Measurements from ENCODE around the gene MYO1E. TPM values are rescaled to one million over a fixed set of nuclear protein-coding genes. Genes with fewer than 3 reads are reported as not detected.
A peak's percentile ranks its signal among the peaks of the same experiment; 100 is the strongest.

The MYO1E gene
- total RNA-seq, 1 experiment from 2014 or later: 83.6 TPM

DNA sequence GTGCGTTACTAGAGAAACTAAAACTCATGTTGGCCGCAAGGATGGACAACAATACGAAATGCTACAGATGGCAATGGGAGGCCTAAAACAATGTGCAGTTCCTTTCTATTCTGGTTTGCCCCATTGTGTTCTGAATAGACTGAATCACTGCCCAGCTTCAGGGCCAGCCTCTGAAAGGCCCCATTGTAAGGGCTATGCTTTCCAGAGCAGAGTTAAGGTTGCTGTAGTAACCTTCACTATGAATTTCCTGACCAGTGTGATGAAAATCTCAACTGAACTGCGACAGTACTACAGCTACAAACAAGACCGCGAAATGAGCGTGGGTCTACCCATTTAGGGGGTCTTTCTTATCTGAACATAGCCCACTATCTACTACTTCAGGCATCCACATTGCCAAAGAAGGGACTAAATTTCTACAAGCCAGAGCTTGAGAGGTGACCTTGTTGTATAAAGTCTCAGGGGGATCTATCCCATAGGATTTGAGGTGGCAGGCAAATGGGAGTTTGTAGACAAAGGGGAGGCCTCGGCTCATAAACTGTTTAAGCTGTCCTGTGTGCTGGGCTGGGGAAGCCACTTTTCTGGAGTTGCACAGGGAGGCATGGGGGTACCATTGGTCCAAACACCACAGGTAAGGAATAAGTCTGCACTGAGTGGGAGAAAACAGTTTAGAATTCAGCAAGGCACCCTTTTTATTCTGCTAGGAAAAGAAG, 80.1 kb downstream of the MYO1E start (continued):
- no peak for TF ChIP-seq IRF2 (CRISPR knock-in tag; IDR thresholded peaks at IDR 0.05; ENCODE audit: borderline replicate concordance, low read depth)

DNA sequence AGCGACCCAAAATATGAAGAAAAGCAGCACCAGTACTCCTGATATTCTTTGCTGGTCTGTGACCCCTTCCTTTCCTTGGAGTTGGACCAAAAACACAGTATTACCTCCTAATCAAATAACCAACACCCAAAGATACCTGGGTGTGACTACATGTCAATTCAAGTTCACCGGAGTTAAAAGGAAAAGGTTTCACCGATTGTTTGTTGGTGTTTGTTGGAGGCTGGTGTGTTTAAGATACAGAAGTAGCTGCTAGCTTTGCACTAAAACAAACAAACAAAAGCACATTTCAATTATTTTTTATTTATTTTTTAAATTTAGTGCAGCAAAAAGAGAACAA, 81.5 kb downstream of the MYO1E start:
- ATAC-seq (no peak), DNase-seq (ENCODE audit: low spot score) (no peak)
- Mint-ChIP-seq H3K4me3 (no peak overlapping the region), H3K27me3 (ENCODE audit: low read depth) (no peaks in the 10 kb centered on the region), H3K27ac (peak overlapping the region; percentile 58; the same call in 1 of the 2 replicates), H3K9me3 (no peaks in the 10 kb centered on the region), H3K36me3 (no peaks in the 10 kb centered on the region), H3K4me1 (peaks cover 49% of the 10 kb centered on the region)
- TF ChIP-seq, protein P1, sequence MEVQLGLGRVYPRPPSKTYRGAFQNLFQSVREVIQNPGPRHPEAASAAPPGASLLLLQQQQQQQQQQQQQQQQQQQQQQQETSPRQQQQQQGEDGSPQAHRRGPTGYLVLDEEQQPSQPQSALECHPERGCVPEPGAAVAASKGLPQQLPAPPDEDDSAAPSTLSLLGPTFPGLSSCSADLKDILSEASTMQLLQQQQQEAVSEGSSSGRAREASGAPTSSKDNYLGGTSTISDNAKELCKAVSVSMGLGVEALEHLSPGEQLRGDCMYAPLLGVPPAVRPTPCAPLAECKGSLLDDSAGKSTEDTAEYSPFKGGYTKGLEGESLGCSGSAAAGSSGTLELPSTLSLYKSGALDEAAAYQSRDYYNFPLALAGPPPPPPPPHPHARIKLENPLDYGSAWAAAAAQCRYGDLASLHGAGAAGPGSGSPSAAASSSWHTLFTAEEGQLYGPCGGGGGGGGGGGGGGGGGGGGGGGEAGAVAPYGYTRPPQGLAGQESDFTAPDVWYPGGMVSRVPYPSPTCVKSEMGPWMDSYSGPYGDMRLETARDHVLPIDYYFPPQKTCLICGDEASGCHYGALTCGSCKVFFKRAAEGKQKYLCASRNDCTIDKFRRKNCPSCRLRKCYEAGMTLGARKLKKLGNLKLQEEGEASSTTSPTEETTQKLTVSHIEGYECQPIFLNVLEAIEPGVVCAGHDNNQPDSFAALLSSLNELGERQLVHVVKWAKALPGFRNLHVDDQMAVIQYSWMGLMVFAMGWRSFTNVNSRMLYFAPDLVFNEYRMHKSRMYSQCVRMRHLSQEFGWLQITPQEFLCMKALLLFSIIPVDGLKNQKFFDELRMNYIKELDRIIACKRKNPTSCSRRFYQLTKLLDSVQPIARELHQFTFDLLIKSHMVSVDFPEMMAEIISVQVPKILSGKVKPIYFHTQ (CRISPR knock-in tag; IDR thresholded peaks at IDR 0.05): no peak
- TF ChIP-seq ZNF121 (CRISPR knock-in tag; IDR thresholded peaks at IDR 0.05) (no peak), PRRX2 (CRISPR knock-in tag; IDR thresholded peaks at IDR 0.05) (no peak), NFATC4 (CRISPR knock-in tag; IDR thresholded peaks at IDR 0.05) (no peak), ZNF232 (CRISPR knock-in tag; IDR thresholded peaks at IDR 0.05) (no peak)
- TF ChIP-seq, protein P2, sequence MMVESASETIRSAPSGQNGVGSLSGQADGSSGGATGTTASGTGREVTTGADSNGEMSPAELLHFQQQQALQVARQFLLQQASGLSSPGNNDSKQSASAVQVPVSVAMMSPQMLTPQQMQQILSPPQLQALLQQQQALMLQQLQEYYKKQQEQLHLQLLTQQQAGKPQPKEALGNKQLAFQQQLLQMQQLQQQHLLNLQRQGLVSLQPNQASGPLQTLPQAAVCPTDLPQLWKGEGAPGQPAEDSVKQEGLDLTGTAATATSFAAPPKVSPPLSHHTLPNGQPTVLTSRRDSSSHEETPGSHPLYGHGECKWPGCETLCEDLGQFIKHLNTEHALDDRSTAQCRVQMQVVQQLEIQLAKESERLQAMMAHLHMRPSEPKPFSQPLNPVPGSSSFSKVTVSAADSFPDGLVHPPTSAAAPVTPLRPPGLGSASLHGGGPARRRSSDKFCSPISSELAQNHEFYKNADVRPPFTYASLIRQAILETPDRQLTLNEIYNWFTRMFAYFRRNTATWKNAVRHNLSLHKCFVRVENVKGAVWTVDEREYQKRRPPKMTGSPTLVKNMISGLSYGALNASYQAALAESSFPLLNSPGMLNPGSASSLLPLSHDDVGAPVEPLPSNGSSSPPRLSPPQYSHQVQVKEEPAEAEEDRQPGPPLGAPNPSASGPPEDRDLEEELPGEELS (CRISPR knock-in tag; IDR thresholded peaks at IDR 0.05): no peak
- TF ChIP-seq, protein P3, sequence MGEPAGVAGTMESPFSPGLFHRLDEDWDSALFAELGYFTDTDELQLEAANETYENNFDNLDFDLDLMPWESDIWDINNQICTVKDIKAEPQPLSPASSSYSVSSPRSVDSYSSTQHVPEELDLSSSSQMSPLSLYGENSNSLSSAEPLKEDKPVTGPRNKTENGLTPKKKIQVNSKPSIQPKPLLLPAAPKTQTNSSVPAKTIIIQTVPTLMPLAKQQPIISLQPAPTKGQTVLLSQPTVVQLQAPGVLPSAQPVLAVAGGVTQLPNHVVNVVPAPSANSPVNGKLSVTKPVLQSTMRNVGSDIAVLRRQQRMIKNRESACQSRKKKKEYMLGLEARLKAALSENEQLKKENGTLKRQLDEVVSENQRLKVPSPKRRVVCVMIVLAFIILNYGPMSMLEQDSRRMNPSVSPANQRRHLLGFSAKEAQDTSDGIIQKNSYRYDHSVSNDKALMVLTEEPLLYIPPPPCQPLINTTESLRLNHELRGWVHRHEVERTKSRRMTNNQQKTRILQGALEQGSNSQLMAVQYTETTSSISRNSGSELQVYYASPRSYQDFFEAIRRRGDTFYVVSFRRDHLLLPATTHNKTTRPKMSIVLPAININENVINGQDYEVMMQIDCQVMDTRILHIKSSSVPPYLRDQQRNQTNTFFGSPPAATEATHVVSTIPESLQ (CRISPR knock-in tag; IDR thresholded peaks at IDR 0.05): no peak
- TF ChIP-seq, protein P4, sequence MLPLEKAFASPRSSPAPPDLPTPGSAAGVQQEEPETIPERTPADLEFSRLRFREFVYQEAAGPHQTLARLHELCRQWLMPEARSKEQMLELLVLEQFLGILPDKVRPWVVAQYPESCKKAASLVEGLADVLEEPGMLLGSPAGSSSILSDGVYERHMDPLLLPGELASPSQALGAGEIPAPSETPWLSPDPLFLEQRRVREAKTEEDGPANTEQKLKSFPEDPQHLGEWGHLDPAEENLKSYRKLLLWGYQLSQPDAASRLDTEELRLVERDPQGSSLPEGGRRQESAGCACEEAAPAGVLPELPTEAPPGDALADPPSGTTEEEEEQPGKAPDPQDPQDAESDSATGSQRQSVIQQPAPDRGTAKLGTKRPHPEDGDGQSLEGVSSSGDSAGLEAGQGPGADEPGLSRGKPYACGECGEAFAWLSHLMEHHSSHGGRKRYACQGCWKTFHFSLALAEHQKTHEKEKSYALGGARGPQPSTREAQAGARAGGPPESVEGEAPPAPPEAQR (CRISPR knock-in tag; IDR thresholded peaks at IDR 0.05): no peak
- TF ChIP-seq, protein P5, sequence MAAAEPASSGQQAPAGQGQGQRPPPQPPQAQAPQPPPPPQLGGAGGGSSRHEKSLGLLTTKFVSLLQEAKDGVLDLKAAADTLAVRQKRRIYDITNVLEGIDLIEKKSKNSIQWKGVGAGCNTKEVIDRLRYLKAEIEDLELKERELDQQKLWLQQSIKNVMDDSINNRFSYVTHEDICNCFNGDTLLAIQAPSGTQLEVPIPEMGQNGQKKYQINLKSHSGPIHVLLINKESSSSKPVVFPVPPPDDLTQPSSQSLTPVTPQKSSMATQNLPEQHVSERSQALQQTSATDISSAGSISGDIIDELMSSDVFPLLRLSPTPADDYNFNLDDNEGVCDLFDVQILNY (CRISPR knock-in tag; IDR thresholded peaks at IDR 0.05): no peak
- CTCF ChIA-PET: interaction anchor here (0.5 kb wide), 1 partner anchor 43 kb away, joined by 3 read pairs; no protein-coding TSS in a partner anchor
- POLR2A ChIA-PET: no interaction called here

DNA sequence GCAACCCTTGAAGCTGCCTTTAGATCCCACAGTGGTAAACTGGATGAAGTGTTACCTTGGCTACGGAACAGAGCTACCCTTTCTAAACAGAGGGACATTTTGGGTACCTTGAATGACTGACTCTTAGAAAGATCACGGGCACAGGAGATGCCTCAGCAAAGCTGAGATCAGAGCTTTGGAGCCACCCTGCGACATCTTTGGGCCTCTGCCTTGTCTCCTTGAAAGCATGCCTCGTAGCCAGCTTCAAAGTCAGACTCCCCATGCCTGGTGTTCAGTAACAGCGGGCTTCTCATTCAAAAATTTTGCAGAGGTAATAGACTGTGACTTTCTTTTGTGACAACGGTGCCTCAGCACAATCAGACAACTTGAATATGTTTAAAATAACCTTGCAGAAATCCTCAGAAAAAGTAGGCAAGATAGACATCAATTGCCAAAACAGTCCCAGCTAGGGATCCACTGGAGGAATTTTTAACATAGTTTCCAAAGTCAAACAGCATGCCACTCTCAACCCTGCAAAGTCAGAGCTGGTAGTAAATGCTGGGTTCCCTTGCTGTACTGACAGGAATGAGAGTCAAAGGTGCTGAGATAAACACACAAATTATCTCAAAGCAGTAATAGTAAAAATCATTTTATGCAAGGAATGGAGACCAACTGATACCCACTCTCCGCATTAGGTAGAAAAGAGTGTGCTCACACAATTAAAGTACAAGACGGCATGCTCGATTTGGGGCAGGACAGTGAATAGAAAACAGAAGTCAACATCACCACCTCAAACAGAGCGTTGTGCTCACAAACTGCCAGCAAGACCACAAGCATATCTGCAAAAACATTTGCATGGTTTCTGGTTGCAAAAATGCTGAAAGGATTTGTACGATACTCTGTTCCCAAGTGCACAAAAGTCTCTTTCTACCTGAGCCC, 82.1 kb downstream of the MYO1E start:
- CTCF ChIA-PET: interaction anchor here (0.5 to 1.4 kb wide), 2 partner anchors 43 to 57 kb away, joined by 3 to 6 read pairs; no protein-coding TSS in a partner anchor
- H3K4me3 Mint-ChIP-seq: no peak overlapping the region
- TF ChIP-seq, protein P6, sequence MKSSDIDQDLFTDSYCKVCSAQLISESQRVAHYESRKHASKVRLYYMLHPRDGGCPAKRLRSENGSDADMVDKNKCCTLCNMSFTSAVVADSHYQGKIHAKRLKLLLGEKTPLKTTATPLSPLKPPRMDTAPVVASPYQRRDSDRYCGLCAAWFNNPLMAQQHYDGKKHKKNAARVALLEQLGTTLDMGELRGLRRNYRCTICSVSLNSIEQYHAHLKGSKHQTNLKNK (CRISPR knock-in tag; IDR thresholded peaks at IDR 0.05): no peak
- TF ChIP-seq GRHL2 (CRISPR knock-in tag; IDR thresholded peaks at IDR 0.05; ENCODE audit: insufficient replicate concordance, severe bottlenecking): no peak
- no peak for TF ChIP-seq CREM (CRISPR knock-in tag; IDR thresholded peaks at IDR 0.05)
- no peak for TF ChIP-seq ZNF317 (CRISPR knock-in tag; IDR thresholded peaks at IDR 0.05; ENCODE audit: borderline replicate concordance, low read depth)
- TF ChIP-seq, protein P7, sequence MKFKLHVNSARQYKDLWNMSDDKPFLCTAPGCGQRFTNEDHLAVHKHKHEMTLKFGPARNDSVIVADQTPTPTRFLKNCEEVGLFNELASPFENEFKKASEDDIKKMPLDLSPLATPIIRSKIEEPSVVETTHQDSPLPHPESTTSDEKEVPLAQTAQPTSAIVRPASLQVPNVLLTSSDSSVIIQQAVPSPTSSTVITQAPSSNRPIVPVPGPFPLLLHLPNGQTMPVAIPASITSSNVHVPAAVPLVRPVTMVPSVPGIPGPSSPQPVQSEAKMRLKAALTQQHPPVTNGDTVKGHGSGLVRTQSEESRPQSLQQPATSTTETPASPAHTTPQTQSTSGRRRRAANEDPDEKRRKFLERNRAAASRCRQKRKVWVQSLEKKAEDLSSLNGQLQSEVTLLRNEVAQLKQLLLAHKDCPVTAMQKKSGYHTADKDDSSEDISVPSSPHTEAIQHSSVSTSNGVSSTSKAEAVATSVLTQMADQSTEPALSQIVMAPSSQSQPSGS (CRISPR knock-in tag; IDR thresholded peaks at IDR 0.05; ENCODE audit: borderline replicate concordance, low read depth): no peak
- TF ChIP-seq TP53 (CRISPR knock-in tag; IDR thresholded peaks at IDR 0.05): no peak
- no peak for TF ChIP-seq IRF2 (CRISPR knock-in tag; IDR thresholded peaks at IDR 0.05; ENCODE audit: borderline replicate concordance, low read depth)
- no peak for TF ChIP-seq NFATC4 (CRISPR knock-in tag; IDR thresholded peaks at IDR 0.05)
- no peak for TF ChIP-seq PRRX2 (CRISPR knock-in tag; IDR thresholded peaks at IDR 0.05)
- TF ChIP-seq, protein P8, sequence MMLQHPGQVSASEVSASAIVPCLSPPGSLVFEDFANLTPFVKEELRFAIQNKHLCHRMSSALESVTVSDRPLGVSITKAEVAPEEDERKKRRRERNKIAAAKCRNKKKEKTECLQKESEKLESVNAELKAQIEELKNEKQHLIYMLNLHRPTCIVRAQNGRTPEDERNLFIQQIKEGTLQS (CRISPR knock-in tag; conservative IDR thresholded peaks at IDR 0.05): no peak
- TF ChIP-seq ELF4 (CRISPR knock-in tag; IDR thresholded peaks at IDR 0.05; ENCODE audit: low read depth): no peak

More for the DNA sequence above, 82.1 kb downstream of the MYO1E start:
- H3K9me3 Mint-ChIP-seq: no peaks in the 10 kb centered on the region
- POLR2A ChIA-PET: no interaction called here
- H3K36me3 Mint-ChIP-seq: no peaks in the 10 kb centered on the region
- H3K4me1 Mint-ChIP-seq: peaks cover 45% of the 10 kb centered on the region
- peak overlapping the region; percentile 58; the same call in 1 of the 2 replicates for H3K27ac Mint-ChIP-seq
- ATAC-seq: no peak
- H3K27me3 Mint-ChIP-seq (ENCODE audit: low read depth): no peaks in the 10 kb centered on the region
- DNase-seq (ENCODE audit: low spot score): no peak
